Choroid plexus epithelial cell (primary cell): ENCODE measurements around the gene ESR2.
"Not testable (repeated sequence)": the region's sequence is repeated elsewhere in the genome, so short reads cannot be mapped to it uniquely, and the experiment has no call there.

ENCODE experiments used
- DNase-seq: peaks from one replicate; pipeline ENCODE4 v3.0.0-alpha.2; 2010; ENCODE audit warnings: low read depth
- H3K4me3 ChIP-seq: 2 replicates; pipeline ENCODE4 v1.5.1; 2011; ENCODE audit warnings: low read depth, mild to moderate bottlenecking, control low read depth, low read length, moderate library complexity
- CTCF ChIP-seq: conservative IDR thresholded peaks from 2 replicates; pipeline ENCODE4 v1.5.1; 2011; ENCODE audit warnings: low read depth, mild to moderate bottlenecking, control low read depth, inconsistent platforms, low read length, moderate library complexity

ESR2 gene

DNA sequence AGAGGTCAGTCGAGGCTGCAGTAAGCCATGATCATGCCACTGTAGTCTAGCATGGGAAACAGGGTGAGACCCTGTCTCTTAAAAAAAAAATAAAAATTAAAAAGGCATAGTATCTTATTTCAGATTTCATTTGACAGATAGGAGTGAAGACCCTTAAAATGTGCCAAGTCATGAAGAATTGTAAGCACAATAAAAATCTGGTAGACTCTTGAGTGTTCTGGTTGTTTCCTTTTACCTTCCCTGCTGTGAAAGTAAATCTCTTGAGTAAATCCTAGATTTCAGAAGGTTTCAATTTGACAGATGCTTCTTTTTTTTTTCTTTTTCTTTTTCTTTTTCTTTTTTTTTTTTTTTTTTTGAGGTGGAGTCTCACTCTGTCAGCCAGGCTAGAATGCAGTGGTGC is 109.0 kb downstream of the ESR2 start:
- DNase-seq: no peak
- TF ChIP-seq CTCF: no peak
- H3K4me3 ChIP-seq: no peak overlapping the region

- TF ChIP-seq CTCF: no peak
- no peak for DNase-seq
- H3K4me3 ChIP-seq: no peak overlapping the region
These were observed 110.0 kb downstream of the ESR2 start for GRCh38 chr14:64184103-64184729.

GRCh38 chr14:64182908-64183307 is 111.3 kb downstream of the ESR2 start:
- not testable (repeated sequence) for H3K4me3 ChIP-seq, DNase-seq

DNA sequence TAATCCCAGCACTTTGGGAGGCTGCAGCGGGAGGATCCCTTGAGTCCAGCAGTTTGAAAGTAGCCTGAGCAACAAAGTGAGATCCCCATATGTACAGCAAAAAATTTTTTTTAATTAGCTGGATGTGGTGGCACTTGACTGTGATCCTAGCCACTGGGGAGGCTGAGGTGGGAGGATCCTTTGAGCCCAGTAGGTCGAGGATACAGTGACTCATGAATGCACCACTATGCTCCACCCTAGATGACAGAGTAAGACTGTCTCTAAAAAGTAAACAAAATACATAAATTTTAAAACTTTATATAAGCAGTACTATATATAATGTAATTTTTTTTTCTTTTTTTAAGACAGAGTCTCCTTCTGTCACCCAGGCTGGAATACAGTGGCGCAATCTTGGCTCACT is 115.4 kb downstream of the ESR2 start:
- no peak for TF ChIP-seq CTCF
- H3K4me3 ChIP-seq: no peak overlapping the region
- DNase-seq: no peak

DNA sequence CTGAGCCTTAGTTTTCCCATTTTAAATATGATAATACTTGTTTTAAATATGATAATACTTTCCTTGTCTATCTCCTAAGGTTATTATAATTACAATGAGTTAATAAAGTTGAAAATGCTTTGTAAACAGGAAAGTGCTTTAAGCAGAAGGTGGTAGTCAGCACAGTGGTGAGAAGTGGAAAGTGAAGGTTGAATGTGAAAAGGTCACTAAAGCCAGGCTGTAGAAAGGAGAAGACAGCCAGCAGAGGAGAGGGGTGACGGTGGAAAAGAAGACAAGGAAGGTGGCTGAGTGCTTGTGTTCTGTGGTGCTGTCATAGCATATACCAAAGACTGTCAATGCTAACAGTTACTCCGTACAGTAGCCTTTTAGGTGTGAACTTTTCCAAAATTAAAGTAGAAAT is 117.8 kb downstream of the ESR2 start:
- no peak overlapping the region for H3K4me3 ChIP-seq
- DNase-seq: no peak
- TF ChIP-seq CTCF: no peak

- no peak overlapping the region for H3K4me3 ChIP-seq
- TF ChIP-seq CTCF: no peak
- no peak for DNase-seq
These were observed 119.0 kb downstream of the ESR2 start for GRCh38 chr14:64174922-64175782.

- no peak for TF ChIP-seq CTCF
- DNase-seq: no peak
- H3K4me3 ChIP-seq: no peak overlapping the region
These were observed 124.0 kb downstream of the ESR2 start for GRCh38 chr14:64170181-64170580.
